GM12864 (cell line): Measurements from ENCODE around the gene SBF1.
A peak's percentile ranks its signal among the peaks of the same experiment; 100 is the strongest.

Experiments
- DNase-seq: peaks from one replicate; pipeline ENCODE4 v3.0.0-alpha.2; 2011; ENCODE audit warnings: low read depth
- H3K4me3 ChIP-seq: 2 replicates; pipeline ENCODE4 v1.5.1; 2011; ENCODE audit warnings: mild to moderate bottlenecking, low read depth, low read length, control low read depth
- TF ChIP-seq, protein P1 (sequence below): IDR thresholded peaks from 2 replicates; pipeline ENCODE4 v1.5.1; 2011; ENCODE audit warnings: low read depth, mild to moderate bottlenecking, moderate library complexity, low read length, control low read depth, inconsistent platforms; ENCODE audit errors: missing control alignments

The SBF1 gene

DNA sequence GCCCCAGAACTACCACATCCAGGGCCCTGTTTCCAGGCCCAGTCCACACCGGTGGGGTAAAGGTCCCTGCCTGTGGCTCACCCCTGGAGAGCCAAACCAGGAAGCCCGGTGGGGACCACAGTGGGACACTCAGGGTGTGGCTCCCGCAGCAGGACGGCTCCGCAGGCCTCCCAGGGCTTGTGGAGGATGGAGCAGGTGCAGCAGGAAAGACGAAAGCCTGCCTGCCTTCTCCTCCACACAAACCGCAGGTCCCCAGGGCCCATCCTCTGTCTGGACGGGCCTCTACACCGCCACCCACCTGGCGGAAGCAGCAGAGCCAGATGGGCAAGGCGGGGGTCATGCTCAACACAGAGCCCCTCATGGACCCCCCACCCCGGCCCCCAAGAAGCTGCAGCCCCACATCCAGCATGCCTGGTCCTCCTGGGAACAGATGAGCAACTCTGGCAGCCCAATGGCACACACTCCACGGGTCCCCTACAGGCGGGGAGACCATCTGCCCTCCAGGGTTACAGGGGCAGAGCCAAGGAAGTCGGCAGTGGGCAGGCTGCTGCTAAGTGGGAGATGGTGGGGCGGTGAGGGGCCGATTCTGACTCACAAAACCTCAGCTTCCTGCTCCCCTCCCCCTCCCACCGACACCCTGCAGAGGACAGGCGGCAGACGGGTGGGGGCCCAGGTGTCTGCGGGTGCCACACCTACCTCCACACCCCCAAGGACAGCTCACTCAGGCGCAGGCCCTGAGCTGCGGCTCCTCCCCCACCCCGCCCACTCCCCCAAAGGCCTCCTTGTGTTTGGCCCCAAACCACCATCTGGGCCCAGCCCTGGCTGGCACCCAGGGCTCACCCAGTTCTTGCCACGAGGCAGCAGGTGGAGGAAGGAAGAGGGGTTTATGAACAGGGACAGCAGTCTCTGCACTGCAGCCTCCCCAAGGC is 5.2 kb downstream of the SBF1 start:
- peak; percentile 91 for DNase-seq
- peak overlapping the region; percentile 19 for H3K4me3 ChIP-seq
- TF ChIP-seq, protein P1, sequence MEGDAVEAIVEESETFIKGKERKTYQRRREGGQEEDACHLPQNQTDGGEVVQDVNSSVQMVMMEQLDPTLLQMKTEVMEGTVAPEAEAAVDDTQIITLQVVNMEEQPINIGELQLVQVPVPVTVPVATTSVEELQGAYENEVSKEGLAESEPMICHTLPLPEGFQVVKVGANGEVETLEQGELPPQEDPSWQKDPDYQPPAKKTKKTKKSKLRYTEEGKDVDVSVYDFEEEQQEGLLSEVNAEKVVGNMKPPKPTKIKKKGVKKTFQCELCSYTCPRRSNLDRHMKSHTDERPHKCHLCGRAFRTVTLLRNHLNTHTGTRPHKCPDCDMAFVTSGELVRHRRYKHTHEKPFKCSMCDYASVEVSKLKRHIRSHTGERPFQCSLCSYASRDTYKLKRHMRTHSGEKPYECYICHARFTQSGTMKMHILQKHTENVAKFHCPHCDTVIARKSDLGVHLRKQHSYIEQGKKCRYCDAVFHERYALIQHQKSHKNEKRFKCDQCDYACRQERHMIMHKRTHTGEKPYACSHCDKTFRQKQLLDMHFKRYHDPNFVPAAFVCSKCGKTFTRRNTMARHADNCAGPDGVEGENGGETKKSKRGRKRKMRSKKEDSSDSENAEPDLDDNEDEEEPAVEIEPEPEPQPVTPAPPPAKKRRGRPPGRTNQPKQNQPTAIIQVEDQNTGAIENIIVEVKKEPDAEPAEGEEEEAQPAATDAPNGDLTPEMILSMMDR = no peak

- no peak for DNase-seq
- H3K4me3 ChIP-seq = no peak overlapping the region
- TF ChIP-seq, protein P1 = no peak
These were observed 6.2 kb downstream of the SBF1 start for GRCh38 chr22:50468626-50469025.

DNA sequence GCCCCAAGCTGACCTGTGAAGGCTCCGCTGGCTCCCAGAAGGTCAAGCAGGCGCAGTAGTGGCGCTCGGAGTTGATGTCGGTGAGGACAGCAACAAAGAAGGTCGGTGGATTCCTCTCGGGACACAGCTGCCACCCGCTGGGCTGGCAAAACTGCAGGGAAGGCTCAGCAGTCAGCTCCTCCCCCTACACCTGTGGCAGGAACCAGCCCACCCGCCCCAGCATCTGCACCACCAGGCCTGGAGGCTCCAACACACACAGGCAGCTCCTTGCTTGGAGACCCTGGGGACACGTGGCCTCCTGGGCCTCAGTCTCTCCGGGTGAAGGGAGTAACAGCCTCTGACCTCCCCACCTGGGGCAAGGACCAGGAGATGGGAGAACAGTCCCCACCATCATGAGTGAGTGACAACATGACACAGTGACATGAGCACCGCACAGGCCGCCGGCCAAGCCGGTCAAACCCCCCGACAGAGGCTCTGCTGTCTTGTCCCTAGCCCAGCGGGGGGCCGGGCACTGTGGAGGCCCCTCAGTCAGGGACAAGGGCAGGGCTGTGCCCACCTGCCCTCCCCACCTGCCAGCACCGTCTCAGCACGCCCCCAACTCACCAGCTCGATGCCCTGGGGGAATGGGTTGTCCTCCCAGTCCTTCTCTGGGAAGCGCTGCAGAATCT is 6.9 kb downstream of the SBF1 start:
- TF ChIP-seq, protein P1 = no peak
- DNase-seq = no peak
- no peak overlapping the region for H3K4me3 ChIP-seq

GRCh38 chr22:50467341-50467740 is 7.5 kb downstream of the SBF1 start:
- no peak overlapping the region for H3K4me3 ChIP-seq
- no peak for DNase-seq
- TF ChIP-seq, protein P1 = no peak

- TF ChIP-seq, protein P1 = no peak
- H3K4me3 ChIP-seq = no peak overlapping the region
- DNase-seq = no peak
These were observed 9.5 kb downstream of the SBF1 start for GRCh38 chr22:50465066-50465930.

GRCh38 chr22:50464451-50464850 is 10.4 kb downstream of the SBF1 start:
- no peak for DNase-seq
- H3K4me3 ChIP-seq = no peak overlapping the region
- TF ChIP-seq, protein P1 = no peak
